Measurements from ENCODE around the gene ST6GALNAC2. TPM values are rescaled to one million over a fixed set of nuclear protein-coding genes. Genes with fewer than 3 reads are reported as not detected.

Gene ST6GALNAC2
- total and polyA plus RNA-seq, 2 donors from 2014 or later: 6.5 to 28.6 TPM

GRCh38 chr17:76567634-76568432 lies 17.8 kb downstream of the ST6GALNAC2 start:
- peaks cover 3 to 12% (median 11%) of the 10 kb centered on the region in 3 donors for H3K36me3 ChIP-seq (ENCODE audit: control insufficient read depth in 2 of 3, insufficient read depth in 3 of 3, low read length in 3 of 3)
- TF ChIP-seq CTCF (IDR thresholded peaks at IDR 0.05; ENCODE audit: borderline replicate concordance, extremely low read depth, insufficient read depth): no peak
- peak overlapping the region in 1 of 3 donors; percentile 22 for H3K9ac ChIP-seq (ENCODE audit: low read length in 3 of 3)
- no peak overlapping the region for H3K4me3 ChIP-seq (ENCODE audit: low read length in 3 of 3)
- peak overlapping the region; percentile 69 to 79 for H3K27ac ChIP-seq (ENCODE audit: low read depth in 2 of 2, low read length in 2 of 2)
- FAIRE-seq: no peak
- intact Hi-C loops (cut with DNase I): no loop called here
- H3K9me3 ChIP-seq (ENCODE audit: control insufficient read depth in 2 of 3, insufficient read depth in 1 of 3, low read length in 3 of 3): no peaks in the 10 kb centered on the region
- H3K4me1 ChIP-seq (ENCODE audit: control insufficient read depth in 2 of 3, insufficient read depth in 2 of 3, low read depth in 1 of 3, low read length in 3 of 3): peaks cover 0 to 27% (median 18%) of the 10 kb centered on the region in 3 donors
- DNase-seq: peak in 3 of 5 donors; percentile 42 to 86 (median 62)
- H3K27me3 ChIP-seq (ENCODE audit: control insufficient read depth, insufficient read depth, low read length): no peaks in the 10 kb centered on the region

GRCh38 chr17:76566988-76567431 lies 18.6 kb downstream of the ST6GALNAC2 start:
- intact Hi-C loops (cut with DNase I): no loop called here
- no peak overlapping the region for H3K9ac ChIP-seq (ENCODE audit: low read length in 3 of 3)
- FAIRE-seq: no peak

GRCh38 chr17:76566613-76566943 lies 19.1 kb downstream of the ST6GALNAC2 start:
- no peak for DNase-seq
- FAIRE-seq: no peak
- Histone ChIP-seq H3K36me3 (ENCODE audit: control insufficient read depth in 2 of 3, insufficient read depth in 3 of 3, low read length in 3 of 3) (peaks cover 9 to 24% (median 14%) of the 10 kb centered on the region in 3 donors), H3K9me3 (ENCODE audit: control insufficient read depth in 2 of 3, insufficient read depth in 1 of 3, low read length in 3 of 3) (no peaks in the 10 kb centered on the region), H3K4me1 (ENCODE audit: control insufficient read depth in 2 of 3, insufficient read depth in 2 of 3, low read depth in 1 of 3, low read length in 3 of 3) (peaks cover 0 to 29% (median 26%) of the 10 kb centered on the region in 3 donors), H3K27ac (ENCODE audit: low read depth in 2 of 2, low read length in 2 of 2) (peak overlapping the region in 1 of 2 donors; percentile 79), H3K4me3 (ENCODE audit: low read length in 3 of 3) (no peak overlapping the region), H3K27me3 (ENCODE audit: control insufficient read depth, insufficient read depth, low read length) (no peaks in the 10 kb centered on the region), H3K9ac (ENCODE audit: low read length in 3 of 3) (no peak overlapping the region)
- no peak for TF ChIP-seq CTCF (IDR thresholded peaks at IDR 0.05; ENCODE audit: borderline replicate concordance, extremely low read depth, insufficient read depth)
- intact Hi-C loops (cut with DNase I): no loop called here

More at GRCh38 chr17:76566988-76567431, 18.6 kb downstream of the ST6GALNAC2 start:
- Histone ChIP-seq H3K27ac (ENCODE audit: low read depth in 2 of 2, low read length in 2 of 2) (peak overlapping the region; percentile 69 to 79), H3K36me3 (ENCODE audit: control insufficient read depth in 2 of 3, insufficient read depth in 3 of 3, low read length in 3 of 3) (peaks cover 5 to 20% (median 11%) of the 10 kb centered on the region in 3 donors), H3K9me3 (ENCODE audit: control insufficient read depth in 2 of 3, insufficient read depth in 1 of 3, low read length in 3 of 3) (no peaks in the 10 kb centered on the region), H3K4me1 (ENCODE audit: control insufficient read depth in 2 of 3, insufficient read depth in 2 of 3, low read depth in 1 of 3, low read length in 3 of 3) (peaks cover 0 to 29% (median 22%) of the 10 kb centered on the region in 3 donors), H3K27me3 (ENCODE audit: control insufficient read depth, insufficient read depth, low read length) (no peaks in the 10 kb centered on the region), H3K4me3 (ENCODE audit: low read length in 3 of 3) (no peak overlapping the region)
- DNase-seq: no peak
- TF ChIP-seq CTCF (IDR thresholded peaks at IDR 0.05; ENCODE audit: borderline replicate concordance, extremely low read depth, insufficient read depth): no peak

Data from kidney (tissue), 14 donors.